Muscle of leg (tissue), 11 donors: Measurements from ENCODE around the gene PRDM4. TPM values are rescaled to one million over a fixed set of nuclear protein-coding genes. Genes with fewer than 3 reads are reported as not detected.

ENCODE experiments used
- DNase-seq: peaks from one replicate; pipeline ENCODE4 v3.0.0; 2013
- H3K27ac ChIP-seq: one replicate; pipeline ENCODE4 v1.5.1; 2013; ENCODE audit warnings: mild to moderate bottlenecking, low read length, control low read depth
- H3K27me3 ChIP-seq: one replicate; pipeline ENCODE4 v1.6.1; 2013; ENCODE audit warnings: low read length; ENCODE audit not compliant: control insufficient read depth, insufficient read depth
- H3K36me3 ChIP-seq: one replicate; pipeline ENCODE4 v1.6.1; 2013; ENCODE audit warnings: low read length; ENCODE audit not compliant: control insufficient read depth, insufficient read depth
- H3K4me1 ChIP-seq: one replicate; pipeline ENCODE4 v1.6.1; 2013; ENCODE audit warnings: low read length; ENCODE audit not compliant: control insufficient read depth, insufficient read depth
- H3K4me3 ChIP-seq: one replicate; pipeline ENCODE4 v1.5.1; 2013; ENCODE audit warnings: low read length, control low read depth
- H3K9me3 ChIP-seq: replicated peaks from 2 replicates; pipeline ENCODE4 v1.6.1; 2013; ENCODE audit warnings: low read depth, low read length; ENCODE audit not compliant: control insufficient read depth
- WGBS: methylation state at CpG from one replicate; pipeline ENCODE4 v1.1.5; 2013; ENCODE audit warnings: missing lambda C conversion rate; ENCODE audit not compliant: insufficient coverage; 5-methylcytosine and 5-hydroxymethylcytosine counted together
- polyA plus RNA-seq, 8 donors: library from polyadenylated mRNA; unstranded; fragments of 120-200 nt; gene quantifications; one replicate each; pipeline versions ENCODE4 v1.2.1 to v1.2.3, GENCODE V29; 2013; ENCODE audit warnings: inconsistent platforms in 1 of 8, low replicate concordance in 1 of 8; ENCODE audit not compliant: insufficient read length in 8 of 8, insufficient read depth in 1 of 8
- total RNA-seq: library from RNA; stranded (reverse); fragments of 120-200 nt; gene quantifications from one replicate; pipeline ENCODE4 v1.2.4, GENCODE V29; 2013

PRDM4 gene
- total and polyA plus RNA-seq, 9 donors, result 15.0 to 19.6 (median 16.8) TPM

DNA sequence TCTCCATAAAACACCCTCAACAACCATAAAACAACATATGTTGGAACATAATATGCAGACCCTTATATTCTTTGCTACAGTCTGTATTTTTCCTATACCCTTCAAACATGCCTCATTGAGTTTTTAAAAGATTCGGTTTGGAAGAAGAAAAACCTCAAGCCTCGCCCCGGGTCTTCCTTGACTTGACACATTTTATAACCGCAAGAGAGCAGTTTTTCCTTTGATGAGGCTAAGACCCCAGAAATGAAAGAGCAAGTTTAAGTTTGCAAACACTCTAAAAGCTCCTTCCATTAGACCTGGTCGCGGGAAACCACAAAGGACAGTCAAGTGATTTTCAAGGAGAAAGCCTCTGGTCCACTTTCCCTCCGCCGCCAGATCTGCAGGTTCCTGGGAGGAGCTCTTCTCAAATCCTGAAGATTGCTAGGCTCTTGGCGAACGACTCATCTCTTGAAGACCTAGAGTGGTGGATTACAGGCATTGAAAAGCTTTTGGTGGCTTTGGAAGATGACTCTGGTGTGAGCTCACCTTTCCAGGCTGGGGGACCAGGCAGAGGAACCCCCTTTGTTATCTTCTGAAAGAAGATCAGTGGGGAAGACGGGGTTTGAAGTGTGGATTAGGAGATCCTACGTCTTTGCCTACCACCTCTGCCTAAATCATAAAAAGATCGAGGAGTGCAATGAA lies 13.6 kb upstream of the PRDM4 start, which contains the start of gene ASCL4:
ASCL4 (plus strand) TSS at position 356 of the 681 bp plus-strand sequence. CDS start 515 bp downstream, outside the sequence.
- H3K9me3 ChIP-seq, result no peaks in the 10 kb centered on the region
- no peaks in the 10 kb centered on the region for H3K36me3 ChIP-seq
- 50% methylated on average over 2 of the region's 13 CpGs for WGBS
- no peak within 1 kb of the TSS for H3K4me3 ChIP-seq
- H3K4me1 ChIP-seq, result no peaks in the 10 kb centered on the region
- H3K27ac ChIP-seq, result no peak within 1 kb of the TSS
- no peak for DNase-seq
- peaks cover 37% of the 10 kb centered on the region for H3K27me3 ChIP-seq

DNA sequence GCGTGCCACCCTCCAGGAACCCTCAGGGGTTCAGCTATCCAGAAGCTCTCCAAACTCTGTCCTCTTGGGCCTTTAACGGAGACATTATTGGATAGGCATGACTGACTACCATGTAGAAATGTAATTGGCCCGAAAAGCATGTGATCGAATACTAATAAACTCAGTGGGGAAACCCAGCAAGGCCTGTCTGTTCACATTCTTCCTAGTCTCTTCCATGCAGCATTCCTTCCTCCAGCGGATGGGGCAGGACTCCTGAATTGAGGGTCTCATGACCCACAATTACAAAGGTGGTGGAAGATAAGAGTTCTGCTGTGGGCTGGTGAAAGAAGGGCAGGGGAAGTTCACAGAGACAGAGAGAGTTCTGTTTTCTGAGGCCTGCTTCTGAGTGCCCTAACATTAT lies 6.5 kb upstream of the PRDM4 start:
- Histone ChIP-seq H3K36me3 (no peaks in the 10 kb centered on the region), H3K4me3 (no peak overlapping the region), H3K27ac (no peak overlapping the region), H3K27me3 (peaks cover 14% of the 10 kb centered on the region), H3K4me1 (no peaks in the 10 kb centered on the region), H3K9me3 (no peaks in the 10 kb centered on the region)
- no peak for DNase-seq
- 87% methylated on average over 4 of the region's 5 CpGs for WGBS

DNA sequence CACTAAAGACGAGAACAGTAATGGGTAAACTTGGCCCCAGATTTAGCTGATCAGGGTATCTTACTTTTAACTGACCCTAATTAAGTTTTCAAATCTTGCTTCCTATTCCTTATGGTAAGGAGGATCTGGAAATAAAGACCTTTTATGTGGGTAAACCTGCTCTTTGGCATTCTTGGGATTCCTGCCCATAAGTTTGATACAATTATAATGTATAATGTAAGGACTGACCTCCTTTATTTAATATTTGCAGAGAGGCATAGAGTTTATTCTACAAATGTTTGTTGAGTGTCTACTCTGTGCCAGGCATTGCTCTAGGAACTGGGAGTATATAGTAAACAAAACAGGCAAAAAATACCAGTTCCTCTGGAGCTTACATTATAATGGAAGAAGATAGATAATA lies 4.4 kb upstream of the PRDM4 start:
- Histone ChIP-seq H3K4me3 (no peak overlapping the region), H3K27me3 (peaks cover 14% of the 10 kb centered on the region), H3K9me3 (no peaks in the 10 kb centered on the region), H3K4me1 (peaks cover 7% of the 10 kb centered on the region), H3K36me3 (no peaks in the 10 kb centered on the region), H3K27ac (no peak overlapping the region)
- DNase-seq, result no peak
- no CpG with 5 or more reads among the region's 1 CpG for WGBS

GRCh38 chr12:107764626-107765025 lies 3.7 kb upstream of the PRDM4 start:
- H3K36me3 ChIP-seq, result no peaks in the 10 kb centered on the region
- H3K27me3 ChIP-seq, result peaks cover 14% of the 10 kb centered on the region
- H3K9me3 ChIP-seq, result no peaks in the 10 kb centered on the region
- H3K4me3 ChIP-seq, result no peak overlapping the region
- H3K27ac ChIP-seq, result no peak overlapping the region
- no peak for DNase-seq
- no CpG with 5 or more reads among the region's 4 CpGs for WGBS
- H3K4me1 ChIP-seq, result peaks cover 11% of the 10 kb centered on the region

DNA sequence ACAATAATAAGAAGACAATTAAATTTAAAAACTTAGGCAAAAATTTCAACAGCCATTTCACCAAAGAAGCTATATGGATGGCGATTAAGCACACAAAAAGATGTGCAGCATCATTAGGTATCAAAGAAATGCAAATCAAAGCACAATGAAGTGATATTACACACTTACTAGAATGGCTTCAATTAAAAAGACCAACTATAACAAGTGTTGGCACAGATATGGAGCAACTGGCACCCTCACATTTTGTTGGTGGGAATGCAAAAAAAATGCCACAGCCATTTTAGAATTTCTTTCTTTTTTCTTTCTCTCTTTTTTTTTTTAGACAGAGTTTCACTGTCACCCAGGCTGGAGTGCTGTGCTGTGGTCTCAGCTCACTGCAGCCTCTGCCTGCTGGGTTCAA lies 1.9 kb upstream of the PRDM4 start:
- no CpG with 5 or more reads among the region's 1 CpG for WGBS
- Histone ChIP-seq H3K4me3 (no peak overlapping the region), H3K27me3 (peaks cover 9% of the 10 kb centered on the region), H3K4me1 (peaks cover 16% of the 10 kb centered on the region), H3K27ac (no peak overlapping the region), H3K9me3 (no peaks in the 10 kb centered on the region), H3K36me3 (peaks cover 4% of the 10 kb centered on the region)
- DNase-seq, result no peak

DNA sequence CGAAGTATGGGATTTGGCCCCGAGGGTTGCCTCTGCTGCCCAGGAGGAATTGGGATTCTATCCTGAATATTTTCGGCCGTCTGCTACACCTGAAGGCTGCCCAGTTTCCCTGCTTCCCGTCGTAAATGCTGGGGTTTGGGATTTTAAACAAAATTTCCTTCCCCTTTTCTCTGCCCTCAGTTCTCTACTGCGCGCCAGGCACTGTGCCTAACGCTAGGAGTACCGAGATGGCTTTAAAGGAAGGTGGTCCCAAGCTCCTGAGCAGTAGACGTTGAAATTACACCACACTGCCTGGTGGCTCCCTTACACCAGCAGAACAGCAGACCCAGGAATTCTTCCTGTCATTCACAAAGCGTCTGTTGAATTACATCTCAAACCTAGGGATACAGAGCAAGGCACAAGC lies 566 bp upstream of the PRDM4 start:
- Histone ChIP-seq H3K27ac (peak overlapping the region; percentile 36), H3K36me3 (peaks cover 7% of the 10 kb centered on the region), H3K4me1 (peaks cover 16% of the 10 kb centered on the region), H3K9me3 (no peaks in the 10 kb centered on the region), H3K4me3 (peak overlapping the region; percentile 57), H3K27me3 (peaks cover 7% of the 10 kb centered on the region)
- 0% methylated on average over 1 of the region's 12 CpGs for WGBS
- DNase-seq, result no peak

DNA sequence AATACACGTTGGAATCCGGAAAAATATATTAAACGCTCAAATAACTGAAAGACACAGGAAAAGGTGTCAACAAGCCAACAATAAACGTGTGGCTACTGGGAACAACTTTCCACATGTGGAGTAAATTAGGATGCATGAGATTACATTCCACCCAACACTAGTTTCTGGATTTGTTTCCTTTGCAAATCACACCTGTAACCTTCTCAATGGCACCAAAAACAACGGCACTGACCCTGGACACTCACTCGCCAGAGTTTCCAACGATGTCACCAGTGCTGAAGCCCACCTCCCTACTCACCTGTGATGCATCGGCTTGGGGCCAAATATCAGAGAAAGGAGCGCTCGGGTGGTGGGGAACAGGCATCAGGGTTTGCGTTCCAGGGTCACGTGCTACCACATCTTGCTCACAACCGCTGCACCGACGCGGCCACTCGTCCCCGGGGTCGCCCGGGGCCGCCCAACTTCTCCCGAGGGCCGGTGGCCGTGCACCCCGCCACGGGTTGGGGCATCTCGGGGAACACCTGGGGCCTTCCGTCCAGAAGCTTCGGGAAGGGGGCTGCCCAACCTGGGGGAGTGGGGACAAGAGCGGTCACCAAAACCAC lies 629 bp downstream of the PRDM4 start:
- Histone ChIP-seq H3K27me3 (peaks cover 7% of the 10 kb centered on the region), H3K4me3 (peak overlapping the region; percentile 90), H3K4me1 (peaks cover 16% of the 10 kb centered on the region), H3K36me3 (peaks cover 16% of the 10 kb centered on the region), H3K9me3 (no peaks in the 10 kb centered on the region), H3K27ac (peak overlapping the region; percentile 60)
- 0% methylated on average over 25 of the region's 30 CpGs for WGBS
- DNase-seq, result peak; percentile 37

GRCh38 chr12:107759410-107759809 lies 1.5 kb downstream of the PRDM4 start:
- H3K4me1 ChIP-seq, result peaks cover 16% of the 10 kb centered on the region
- H3K27ac ChIP-seq, result no peak overlapping the region
- DNase-seq, result peak; percentile 38
- no CpG with 5 or more reads among the region's 3 CpGs for WGBS
- H3K36me3 ChIP-seq, result peaks cover 20% of the 10 kb centered on the region
- peaks cover 5% of the 10 kb centered on the region for H3K27me3 ChIP-seq
- no peaks in the 10 kb centered on the region for H3K9me3 ChIP-seq
- no peak overlapping the region for H3K4me3 ChIP-seq

DNA sequence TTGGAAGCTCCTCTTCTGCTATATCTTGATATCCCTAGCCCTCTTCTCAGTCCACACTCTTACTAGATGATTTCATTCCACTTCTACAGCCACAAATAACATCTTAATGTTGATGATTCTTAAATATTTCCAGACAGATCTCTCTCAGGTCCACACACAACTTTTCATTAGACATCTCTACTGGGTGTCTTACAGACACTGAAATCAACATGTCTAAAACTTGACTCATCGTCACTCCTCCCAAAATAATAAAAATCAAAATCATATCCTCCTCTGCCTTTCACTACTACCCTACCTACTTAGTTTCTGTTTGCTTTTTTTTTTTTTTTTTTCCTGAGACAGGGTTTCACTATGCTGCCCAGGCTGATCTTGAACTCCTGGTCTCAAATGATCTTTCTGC lies 11.9 kb downstream of the PRDM4 start:
- H3K4me1 ChIP-seq, result no peaks in the 10 kb centered on the region
- no peak overlapping the region for H3K4me3 ChIP-seq
- no peaks in the 10 kb centered on the region for H3K27me3 ChIP-seq
- WGBS, result 90% methylated on average over 1 of the region's 1 CpG
- DNase-seq, result no peak
- peaks cover 46% of the 10 kb centered on the region for H3K36me3 ChIP-seq
- H3K27ac ChIP-seq, result no peak overlapping the region
- no peaks in the 10 kb centered on the region for H3K9me3 ChIP-seq

GRCh38 chr12:107748472-107748871 lies 12.5 kb downstream of the PRDM4 start:
- peaks cover 49% of the 10 kb centered on the region for H3K36me3 ChIP-seq
- no peak overlapping the region for H3K4me3 ChIP-seq
- DNase-seq, result peak; percentile 6
- no peak overlapping the region for H3K27ac ChIP-seq
- no CpG with 5 or more reads among the region's 6 CpGs for WGBS
- H3K27me3 ChIP-seq, result no peaks in the 10 kb centered on the region
- no peaks in the 10 kb centered on the region for H3K4me1 ChIP-seq
- no peaks in the 10 kb centered on the region for H3K9me3 ChIP-seq
